ENCODE results near the gene TMEM238L.
A peak's percentile ranks its signal among the peaks of the same experiment; 100 is the strongest.

Gene TMEM238L

DNA sequence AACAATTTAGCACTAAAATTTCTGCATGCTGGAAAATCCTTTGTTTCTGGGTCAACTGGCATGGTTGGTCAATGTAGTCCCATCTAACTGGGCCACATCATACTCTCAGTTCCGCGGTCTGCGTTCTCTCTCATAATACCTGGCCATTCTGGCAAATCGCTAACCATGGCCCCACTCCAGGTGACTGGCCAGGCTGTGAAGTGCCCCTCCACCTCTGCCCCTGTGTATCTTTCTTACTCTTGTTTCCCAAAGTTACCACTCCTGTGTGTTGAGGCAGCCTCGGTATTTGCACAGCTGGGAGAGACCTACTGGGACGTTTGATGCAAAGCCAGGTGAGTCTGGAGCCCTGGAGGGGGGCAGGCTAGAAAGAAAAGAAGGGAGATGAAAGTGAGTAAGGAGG is 2.0 kb upstream of the TMEM238L start:
- no peak for DNase-seq

DNA sequence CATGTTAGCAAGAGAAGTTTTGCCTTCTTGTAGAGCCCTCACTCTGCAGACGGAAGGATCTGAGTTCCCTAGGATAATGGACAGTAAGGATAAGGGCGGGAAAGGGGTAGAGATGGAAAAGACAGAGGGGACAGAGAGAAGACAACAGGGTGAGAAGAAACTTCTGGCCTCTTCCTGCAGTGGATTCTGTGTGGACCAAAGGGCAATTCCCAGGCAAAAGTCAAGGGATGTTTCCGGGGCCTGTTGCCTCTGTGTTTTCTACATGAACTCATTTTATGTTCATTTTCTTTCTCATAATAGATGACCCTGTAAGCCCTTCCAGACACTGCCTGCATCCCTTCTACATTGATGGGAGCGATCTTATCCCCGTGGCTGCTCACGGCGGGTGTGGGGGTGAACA is 647 bp upstream of the TMEM238L start:
- no peak for DNase-seq

DNA sequence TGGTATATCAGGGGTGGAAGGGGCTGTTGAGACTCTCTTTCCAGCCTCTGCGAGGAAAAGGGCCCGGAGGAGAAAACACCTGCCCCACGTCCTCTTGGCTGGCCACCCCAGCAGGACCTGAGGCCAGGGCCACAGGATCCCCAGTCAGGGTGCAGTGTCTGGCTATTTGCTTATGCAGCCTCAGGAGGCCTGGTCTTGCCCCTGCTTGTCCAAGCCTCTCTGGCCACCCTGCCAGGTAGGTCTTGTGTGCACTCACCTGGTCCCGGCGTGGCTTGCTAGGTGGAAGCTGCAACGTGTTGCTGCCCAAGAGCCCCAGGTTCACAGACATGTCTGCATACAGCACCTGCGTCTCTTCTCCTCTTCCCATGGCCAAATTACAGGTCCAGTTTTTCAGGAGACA is 549 bp downstream of the TMEM238L start:
- DNase-seq: no peak

DNA sequence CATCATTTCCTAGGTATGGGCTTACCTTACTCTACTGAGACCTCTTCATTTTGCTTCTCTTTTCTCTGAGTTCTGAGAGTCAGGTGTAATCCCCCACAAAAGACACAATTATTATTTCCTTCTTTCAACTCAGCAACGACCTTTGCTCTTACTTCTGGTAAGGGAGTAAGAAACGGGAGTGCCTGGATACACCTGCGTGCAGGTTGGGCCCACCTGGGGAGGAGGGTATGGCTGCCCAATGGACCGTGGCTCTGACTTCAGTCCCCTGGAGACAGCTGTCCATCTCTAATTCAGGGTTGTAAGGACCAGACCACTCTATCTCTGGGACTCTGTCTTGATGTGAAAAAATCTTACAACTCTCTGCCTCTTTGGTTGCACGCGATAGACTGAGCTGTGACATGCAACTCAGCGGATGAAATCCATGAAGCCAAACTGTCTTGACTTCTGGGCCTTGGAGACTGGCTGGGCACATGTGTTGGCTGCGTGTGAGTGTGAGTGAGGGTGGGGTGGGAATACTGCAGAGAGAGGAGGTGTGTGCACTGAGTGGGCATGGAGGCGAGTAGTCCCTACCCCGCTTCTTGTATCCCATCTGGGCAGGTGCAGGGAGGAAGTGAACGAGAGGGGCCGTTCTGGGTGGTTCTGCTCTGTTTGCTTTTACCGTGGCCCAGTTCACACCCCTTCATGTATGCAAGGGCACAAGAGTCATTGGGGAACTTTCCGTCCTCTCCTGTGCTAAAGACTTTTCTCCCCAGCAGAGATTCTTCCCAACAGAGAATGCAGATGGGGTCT is 1.2 kb downstream of the TMEM238L start:
- no peak for DNase-seq

DNA sequence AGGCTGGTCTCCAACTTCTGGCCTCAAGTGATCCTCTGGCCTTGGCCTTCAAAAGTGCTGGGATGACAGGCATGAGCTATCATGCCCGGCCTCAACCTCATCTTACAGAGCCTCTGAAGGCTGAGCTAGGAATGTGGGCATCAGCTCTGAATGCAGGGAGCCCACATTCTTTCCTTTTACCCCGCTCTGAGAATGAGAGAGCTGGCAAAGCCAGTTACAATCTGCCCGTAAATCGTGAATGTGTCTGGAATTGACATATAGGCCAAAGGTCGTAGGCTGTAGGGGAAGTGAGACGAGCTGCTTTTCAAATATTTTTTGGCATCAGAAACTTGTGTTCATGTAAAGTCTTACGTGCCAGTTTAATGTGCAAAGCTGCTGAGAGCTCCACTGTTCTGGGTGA is 4.5 kb downstream of the TMEM238L start:
- DNase-seq: peak in 3 of 56 donors; percentile 4 to 11 (median 6)

DNA sequence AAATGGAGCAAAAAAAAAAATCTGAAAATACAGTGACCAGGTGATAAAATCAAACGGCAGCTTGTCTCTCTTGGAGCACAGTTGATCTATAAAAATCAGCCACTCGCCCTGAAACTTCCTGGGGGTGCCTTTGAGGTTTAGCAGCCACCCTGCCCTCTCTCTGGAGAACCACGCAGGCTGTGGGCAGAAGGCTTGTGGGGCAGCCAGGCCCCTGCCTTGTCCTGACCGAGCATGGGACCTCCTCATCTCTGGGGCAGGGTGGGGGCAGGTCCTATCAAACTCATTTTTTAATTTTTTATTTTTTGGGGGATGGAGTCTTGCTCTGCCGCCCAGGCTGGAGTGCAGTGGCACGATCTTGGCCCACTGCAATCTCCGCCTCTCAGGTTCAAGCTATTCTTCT is 5.0 kb downstream of the TMEM238L start:
- no peak for DNase-seq

DNA sequence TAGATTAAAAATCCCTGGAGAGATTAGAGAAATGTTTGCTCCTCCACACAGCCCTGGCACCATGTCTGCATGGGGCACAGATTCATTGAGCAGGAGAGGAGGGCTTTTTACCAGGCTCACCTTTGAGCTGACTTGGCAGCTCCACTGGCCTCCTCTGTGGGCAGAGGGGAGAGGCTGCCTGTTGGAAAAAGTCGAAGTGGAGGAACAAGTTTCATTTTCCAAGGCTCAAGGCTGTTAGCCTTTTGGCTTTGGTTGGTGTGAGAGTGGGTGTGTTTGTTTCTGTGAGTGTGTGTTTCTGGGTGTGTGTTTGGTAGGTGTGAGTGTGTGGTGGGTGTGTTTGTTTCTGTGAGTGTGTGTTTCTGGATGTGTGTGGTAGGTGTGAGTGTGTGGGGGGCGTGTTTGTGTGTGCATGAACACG is 5.6 kb downstream of the TMEM238L start:
- DNase-seq: peak in 2 of 56 donors; percentile 13 to 15

DNA sequence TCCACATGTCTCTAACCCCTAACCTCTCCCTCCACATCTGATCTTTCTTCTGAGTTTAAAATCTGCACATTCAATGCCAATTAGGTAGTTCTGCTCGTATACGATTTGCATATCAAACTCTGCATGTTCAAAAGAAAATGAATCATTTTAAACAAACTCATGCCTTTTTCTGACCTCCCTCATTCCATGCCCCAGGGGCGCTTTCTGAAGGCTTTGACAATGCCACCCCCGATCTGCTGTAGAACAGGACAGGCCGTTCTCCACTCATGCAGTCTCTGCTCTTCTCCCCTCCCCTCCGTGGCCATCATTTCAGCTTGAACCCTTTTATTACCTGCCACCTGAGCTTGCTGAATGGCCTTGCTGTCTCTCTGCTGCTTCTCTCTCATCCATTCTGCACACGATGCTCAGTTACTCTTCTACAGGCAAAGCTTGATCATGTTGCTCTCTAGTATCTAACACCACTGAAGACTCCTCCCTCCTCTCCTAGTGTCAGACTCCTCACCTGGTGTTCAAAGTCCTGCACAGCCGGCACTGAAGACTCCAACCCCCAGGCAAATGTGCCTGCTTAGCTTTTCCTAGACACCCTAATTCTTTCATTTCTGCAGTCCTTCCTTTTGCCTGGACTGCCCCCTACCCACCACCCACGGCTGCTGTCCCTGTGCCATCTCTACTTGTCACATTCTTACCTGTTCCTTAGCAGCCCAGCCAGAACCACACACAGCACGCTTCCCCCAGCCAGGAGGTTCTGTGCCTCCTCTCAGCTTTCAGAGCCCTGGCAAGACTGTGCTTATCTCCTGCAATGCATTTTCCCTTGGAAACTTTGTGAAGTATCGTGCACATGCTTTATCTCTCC is 6.2 kb downstream of the TMEM238L start:
- no peak for DNase-seq

DNA sequence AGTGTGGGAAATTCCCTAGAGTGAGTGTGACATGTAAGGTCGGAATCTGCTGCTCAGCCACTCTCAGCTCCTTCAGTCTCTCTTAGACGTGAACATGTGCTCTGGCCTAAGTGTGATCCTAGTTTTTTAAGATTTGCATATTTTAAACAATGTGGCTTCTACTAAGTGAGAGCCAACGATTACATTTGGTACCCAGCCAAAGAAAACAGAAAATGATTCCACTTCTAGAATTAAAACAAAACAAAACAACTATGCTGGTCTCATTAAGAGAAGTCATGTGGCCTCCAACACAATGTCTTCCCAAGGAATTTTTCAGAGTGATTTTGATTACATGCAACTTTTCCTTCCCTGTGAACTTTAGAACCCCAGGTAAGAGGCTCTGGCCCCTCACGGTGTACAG is 10.1 kb downstream of the TMEM238L start:
- DNase-seq: no peak

DNA sequence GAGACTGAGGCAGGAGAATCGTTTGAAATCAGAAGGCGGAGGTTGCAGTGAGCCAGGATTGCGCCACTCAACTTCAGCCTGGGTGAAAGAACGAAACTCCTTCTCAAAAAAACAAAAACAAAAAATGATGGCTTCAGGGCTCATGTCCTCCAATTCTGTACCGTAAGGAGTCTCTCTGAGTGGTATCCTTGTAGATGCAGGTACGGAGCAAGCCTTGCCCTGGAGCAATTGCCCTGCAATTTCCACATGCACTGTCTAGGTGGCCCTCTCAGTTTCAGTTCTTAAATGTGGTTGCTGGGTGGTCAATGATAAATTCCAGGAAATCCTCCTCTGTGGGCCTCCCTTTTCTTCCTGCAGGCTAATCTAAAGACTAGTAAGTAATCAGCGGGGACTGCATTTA is 10.6 kb downstream of the TMEM238L start:
- no peak for DNase-seq

DNA sequence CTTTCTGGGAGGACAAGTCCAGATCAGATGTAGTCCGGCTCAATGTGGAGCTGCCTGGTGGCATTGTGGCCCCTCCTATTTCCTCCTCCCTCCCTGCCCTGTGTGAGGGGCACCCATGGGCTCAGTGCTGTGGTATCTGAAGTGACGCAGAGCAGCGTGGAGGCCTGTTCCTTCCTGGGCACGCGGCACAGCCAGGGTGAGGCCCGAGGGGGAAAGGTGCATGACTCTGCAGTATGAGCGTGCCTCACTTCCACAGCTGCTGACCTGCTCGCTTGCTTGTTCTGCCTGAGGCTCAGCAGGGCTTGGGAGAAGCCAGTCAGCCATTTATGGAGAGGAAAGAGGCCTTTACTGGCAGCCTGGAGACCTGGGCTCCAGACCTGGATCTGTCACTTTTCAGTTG is 11.7 kb downstream of the TMEM238L start:
- no peak for DNase-seq

DNA sequence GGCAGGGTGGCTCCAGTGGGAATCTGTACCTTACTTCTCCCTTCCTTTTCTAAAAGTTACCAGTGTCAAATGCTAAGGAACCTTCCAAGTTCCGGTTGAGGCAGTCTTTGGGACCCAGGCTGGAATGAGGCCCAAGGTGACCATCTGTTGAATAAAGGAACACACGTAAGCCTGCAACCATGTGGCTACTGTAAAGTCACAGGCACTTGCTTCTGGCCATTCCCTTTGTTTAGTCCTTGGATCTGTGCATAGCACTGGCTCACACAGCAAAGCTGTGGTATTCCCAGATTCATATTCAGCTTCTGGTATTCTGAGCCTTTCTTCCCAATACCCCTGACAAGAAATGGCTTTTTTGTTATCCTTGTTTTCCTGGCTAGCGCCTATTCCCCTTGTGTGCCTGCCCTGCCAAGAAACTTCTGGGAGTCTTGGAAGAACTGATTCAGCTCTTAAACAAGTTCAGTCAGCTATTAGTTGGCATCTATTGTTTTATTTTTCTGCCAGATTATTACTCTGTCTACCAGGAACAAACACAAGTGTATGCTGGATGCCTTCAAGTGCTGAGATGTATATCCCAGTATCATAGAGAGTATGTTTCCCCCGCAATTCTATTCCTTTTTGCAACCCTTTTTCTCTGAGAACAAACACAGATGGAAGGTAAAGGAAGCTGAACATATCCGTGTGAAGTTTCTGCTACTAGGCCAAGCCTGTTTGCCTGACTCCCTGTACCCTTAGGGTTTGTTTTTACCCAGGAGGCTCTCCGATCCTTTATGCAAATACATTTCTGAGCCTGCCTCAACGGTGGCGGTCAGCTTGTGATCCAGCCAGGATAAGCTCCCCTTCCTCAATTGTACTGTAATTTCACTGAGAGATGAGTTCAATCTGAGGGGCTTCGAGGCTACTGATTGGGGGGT is 13.2 kb downstream of the TMEM238L start:
- peak in 8 of 56 donors; percentile 6 to 43 (median 15) for DNase-seq

DNA sequence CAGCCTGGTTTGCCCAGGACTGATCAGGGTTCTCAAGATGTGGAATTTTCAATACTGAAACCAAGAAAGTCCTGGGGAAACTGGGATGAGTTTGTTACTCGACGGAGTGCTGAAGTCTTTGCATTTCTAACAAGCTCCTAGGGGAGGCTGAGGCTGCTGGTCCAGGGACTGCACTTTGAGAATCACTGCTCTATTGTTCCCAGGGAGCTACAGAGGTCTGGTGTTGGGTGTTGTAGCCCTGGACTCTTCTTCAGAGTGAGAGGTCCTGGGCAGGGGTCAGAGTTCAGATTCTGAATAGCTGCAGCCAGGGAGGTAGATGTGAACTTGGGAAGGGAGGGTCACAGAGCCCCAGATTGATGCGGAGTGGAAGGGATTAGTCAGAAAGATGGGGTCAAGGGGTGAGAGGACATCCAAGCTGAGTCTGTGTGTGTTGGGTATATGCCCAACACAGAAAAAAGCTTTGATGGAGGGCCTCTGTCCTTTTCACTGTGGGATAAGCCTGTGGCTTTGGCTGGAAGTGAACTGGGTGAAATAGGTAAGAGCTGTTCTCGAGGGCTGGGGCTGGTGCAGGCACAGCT is 14.1 kb downstream of the TMEM238L start:
- DNase-seq: no peak

DNA sequence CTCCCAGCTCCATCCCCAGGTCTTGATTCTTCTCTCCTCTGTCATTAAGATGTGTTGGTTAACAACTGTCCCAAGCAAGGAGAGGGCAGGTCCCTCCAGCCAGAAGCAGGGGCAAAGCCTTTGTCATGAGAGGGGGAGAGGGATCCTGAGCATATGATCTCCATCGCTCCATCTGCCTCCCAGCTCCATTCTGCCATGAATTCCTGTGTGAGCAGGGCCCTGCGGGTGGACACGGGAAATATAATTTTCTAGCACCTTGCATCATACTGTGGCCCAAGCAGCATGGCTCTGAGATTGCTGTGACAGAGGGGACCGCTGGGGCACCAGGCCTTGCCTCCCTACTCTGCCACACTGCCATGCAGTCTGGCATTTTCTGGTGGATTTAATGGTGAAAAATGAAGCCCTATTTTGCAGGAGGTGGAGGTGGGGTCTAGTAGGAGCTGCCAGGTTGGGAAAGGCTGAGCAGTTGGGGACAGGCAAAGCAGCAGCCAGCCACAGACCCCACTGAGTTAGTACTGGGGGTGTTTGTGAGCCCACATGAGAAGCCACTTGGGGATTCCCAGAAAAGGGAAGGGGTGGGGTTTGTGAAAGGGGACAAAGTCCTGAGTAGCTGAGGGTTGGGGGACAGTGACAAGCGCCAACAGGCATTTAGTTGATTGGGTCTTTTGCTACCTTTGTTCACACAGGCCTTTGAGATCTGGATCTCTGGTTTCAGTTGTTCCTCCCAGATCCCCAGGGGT is 16.4 kb downstream of the TMEM238L start:
- no peak for DNase-seq

DNA sequence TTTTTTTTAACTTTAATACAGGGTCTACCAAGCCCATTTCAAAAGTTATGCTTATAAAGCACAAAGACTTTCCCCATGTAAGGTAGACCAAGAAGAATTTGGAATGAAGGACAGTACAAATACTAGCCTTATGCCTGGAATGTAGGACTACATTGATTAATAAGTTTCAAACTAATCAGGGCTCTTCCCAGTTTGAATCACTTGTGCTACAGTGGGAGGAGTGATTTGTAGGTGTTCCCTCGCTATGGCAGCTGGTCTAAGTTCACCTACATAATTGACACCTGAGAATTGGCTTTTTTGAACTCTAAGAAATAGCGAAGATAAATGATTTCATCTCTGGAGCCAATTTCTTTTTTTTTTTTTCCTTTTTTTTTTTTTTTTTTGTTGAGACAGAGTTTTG is 18.6 kb downstream of the TMEM238L start:
- no peak for DNase-seq

DNA sequence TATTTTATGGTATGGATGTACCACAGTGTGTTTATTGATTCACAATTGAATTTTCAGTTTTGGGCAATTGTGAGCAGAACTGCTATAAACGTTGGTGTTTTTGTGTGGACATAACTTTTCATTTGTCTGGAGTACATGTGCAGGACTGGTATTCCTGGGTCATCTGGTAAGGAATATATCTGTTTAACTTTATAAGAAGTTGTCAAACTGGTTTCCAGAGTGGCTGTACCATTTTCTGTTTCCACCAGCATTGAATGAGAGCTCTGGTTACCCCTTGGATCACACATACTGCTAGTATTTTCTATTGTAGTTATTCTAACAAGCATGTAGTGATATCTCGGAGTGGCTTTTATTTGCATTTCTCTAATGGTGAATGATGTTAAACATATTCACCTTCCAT is 24.3 kb downstream of the TMEM238L start:
- DNase-seq: no peak

DNA sequence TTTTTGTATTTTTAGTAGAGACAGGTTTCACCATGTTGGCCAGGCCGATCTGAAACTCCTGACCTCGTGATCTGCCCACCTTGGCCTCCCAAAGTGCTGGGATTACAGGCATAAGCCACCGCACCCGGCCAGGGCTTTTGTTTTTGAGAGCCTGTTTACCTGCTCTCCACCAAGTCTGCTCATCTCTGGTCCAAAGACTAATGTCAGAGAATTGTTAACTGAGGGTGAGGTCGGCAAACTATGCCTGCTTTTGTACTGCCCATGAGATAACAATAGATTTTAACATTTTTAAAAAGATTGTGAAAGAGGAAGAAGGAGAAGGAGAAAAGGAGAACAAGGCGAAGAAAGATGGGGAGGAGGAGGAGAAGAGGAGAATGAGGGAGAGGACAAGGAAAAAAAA is 26.0 kb downstream of the TMEM238L start:
- no peak for DNase-seq

DNA sequence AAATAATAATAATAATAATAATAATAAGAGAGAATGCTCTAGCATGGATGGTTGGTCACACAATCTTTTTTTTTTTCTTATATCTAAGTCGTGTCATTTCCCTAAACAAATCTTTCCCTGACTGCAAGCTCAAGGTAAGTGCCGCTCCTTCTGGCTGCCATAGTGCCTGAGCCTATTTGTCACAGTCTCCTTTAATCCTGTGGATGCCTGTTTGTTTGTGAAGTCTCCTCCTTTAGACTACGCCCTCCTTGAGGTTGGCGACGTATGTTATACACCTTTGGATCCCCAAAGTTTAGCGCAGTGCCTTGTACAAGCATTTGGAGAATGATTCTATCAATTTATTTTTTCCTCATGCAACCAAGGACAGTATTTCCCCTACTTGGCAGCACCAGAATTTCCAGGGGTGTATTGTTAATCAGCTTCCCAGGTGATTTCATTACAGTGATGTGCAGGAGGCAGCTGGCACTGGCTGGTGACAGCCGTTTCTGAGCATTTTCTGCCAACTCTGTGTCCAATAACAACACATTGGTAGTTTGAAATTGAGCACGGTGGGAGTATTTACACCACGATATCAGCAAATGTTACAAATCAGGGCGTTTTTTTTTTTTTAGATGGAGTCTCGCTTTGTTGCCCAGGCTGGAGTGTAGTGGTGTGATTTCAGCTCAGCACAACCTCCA is 26.6 kb downstream of the TMEM238L start:
- DNase-seq: no peak

DNA sequence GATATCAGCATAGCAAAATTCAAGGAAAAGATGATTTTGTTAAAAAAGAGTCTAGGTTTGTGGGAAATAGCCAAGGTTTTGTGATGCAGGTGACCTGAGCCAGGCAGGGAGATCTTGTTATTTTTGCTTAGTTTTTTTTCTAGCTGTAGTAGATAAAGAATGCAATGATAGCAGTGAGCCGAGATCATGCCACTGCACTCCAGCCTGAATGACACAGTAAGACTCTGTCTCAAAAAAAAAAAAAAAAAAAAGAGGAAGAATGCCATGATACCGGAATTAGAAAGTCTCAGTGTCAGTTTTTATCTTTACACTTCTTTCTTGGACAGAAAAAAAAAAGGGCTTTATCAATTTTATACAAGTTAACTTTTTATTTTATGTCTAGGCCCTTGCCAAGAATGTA is 27.5 kb downstream of the TMEM238L start:
- no peak for DNase-seq

Data from amygdala (tissue), 56 donors.